Naive thymus-derived CD4-positive, alpha-beta T cell (primary cell): ENCODE data around the gene NEUROD4. TPM values are rescaled to one million over a fixed set of nuclear protein-coding genes. Genes with fewer than 3 reads are reported as not detected.

Experiments used
- ATAC-seq: fragments of 150-1000 bp; cut with Tn5 transposase; 2 replicates; pipeline ENCODE4 v1.10.0; 2021; ENCODE audit warnings: mild to moderate bottlenecking, moderate library complexity
- CTCF ChIA-PET: fragments of 350-600 bp; sonication (Branson Sonifier 250); formaldehyde crosslinking; loops from one replicate; lab custom pipeline; 2021; ENCODE audit warnings: antibody characterized with exemption; lab: Charles Lee
- POLR2A ChIA-PET: fragments of 350-600 bp; sonication (Branson Sonifier 250); formaldehyde crosslinking; loops from one replicate; lab custom pipeline; 2021; ENCODE audit warnings: antibody characterized with exemption, inconsistent platforms; lab: Charles Lee
- DNase-seq, 9 donors: peaks; one replicate each; pipeline versions ENCODE4 v3.0.0 to v3.0.0-alpha.2; 2020 to 2022; ENCODE audit warnings: mixed read lengths in 1 of 9
- H3K27ac ChIP-seq: one replicate; pipeline ENCODE4 v1.7.0; 2013; ENCODE audit warnings: mild to moderate bottlenecking, low read depth, low read length, moderate library complexity
- H3K27me3 ChIP-seq, 2 donors: one replicate each; pipeline ENCODE4 v1.7.0; 2013; ENCODE audit warnings: low read length in 2 of 2, mild to moderate bottlenecking in 2 of 2, moderate library complexity in 2 of 2; ENCODE audit not compliant: control insufficient read depth in 2 of 2, insufficient read depth in 2 of 2
- H3K36me3 ChIP-seq, 3 experiments: 1 replicate in 2 of 3; 2 replicates in 1 of 3; pipeline ENCODE4 v1.7.0; 2013; ENCODE audit warnings: low read length in 3 of 3, mild to moderate bottlenecking in 3 of 3, moderate library complexity in 1 of 3; ENCODE audit not compliant: insufficient read depth in 3 of 3, control insufficient read depth in 2 of 3
- H3K4me1 ChIP-seq, 2 donors: one replicate each; pipeline ENCODE4 v1.7.0; 2013; ENCODE audit warnings: low read length in 2 of 2, mild to moderate bottlenecking in 2 of 2, moderate library complexity in 1 of 2; ENCODE audit not compliant: control insufficient read depth in 2 of 2, insufficient read depth in 2 of 2
- H3K4me3 ChIP-seq: 2 replicates; pipeline ENCODE4 v1.7.0; 2013; ENCODE audit warnings: mild to moderate bottlenecking, low read length
- H3K9me3 ChIP-seq, 3 experiments: 1 replicate in 2 of 3; 2 replicates in 1 of 3; pipeline ENCODE4 v1.7.0; 2013; ENCODE audit warnings: low read length in 3 of 3; ENCODE audit not compliant: control insufficient read depth in 2 of 3
- H3K27ac Mint-ChIP-seq, 9 donors: one replicate each; pipeline ENCODE4 v1.8.0; 2020 to 2022; ENCODE audit warnings: mixed read lengths in 9 of 9, mild to moderate bottlenecking in 8 of 9, moderate library complexity in 5 of 9, inconsistent platforms in 2 of 9
- H3K27me3 Mint-ChIP-seq, 5 donors: one replicate each; pipeline ENCODE4 v1.8.0; 2021 to 2022; ENCODE audit warnings: mixed read lengths in 5 of 5, mild to moderate bottlenecking in 1 of 5
- H3K36me3 Mint-ChIP-seq, 5 donors: one replicate each; pipeline ENCODE4 v1.8.0; 2020 to 2022; ENCODE audit warnings: mixed read lengths in 5 of 5, mild to moderate bottlenecking in 3 of 5, inconsistent platforms in 1 of 5
- H3K4me1 Mint-ChIP-seq, 7 donors: one replicate each; pipeline ENCODE4 v1.8.0; 2020 to 2022; ENCODE audit warnings: mixed read lengths in 7 of 7, mild to moderate bottlenecking in 3 of 7, inconsistent platforms in 1 of 7
- H3K4me3 Mint-ChIP-seq, 10 donors: one replicate each; pipeline ENCODE4 v1.8.0; 2020 to 2022; ENCODE audit warnings: mild to moderate bottlenecking in 10 of 10, mixed read lengths in 10 of 10, moderate library complexity in 6 of 10, inconsistent platforms in 2 of 10
- H3K9me3 Mint-ChIP-seq, 11 donors: one replicate each; pipeline ENCODE4 v1.8.0; 2020 to 2022; ENCODE audit warnings: mixed read lengths in 11 of 11, mild to moderate bottlenecking in 4 of 11, inconsistent platforms in 1 of 11, moderate library complexity in 1 of 11
- intact Hi-C, 2 donors: fragments of 100-400 bp; cut with micrococcal nuclease; formaldehyde crosslinking; loops; one replicate each; pipeline ENCODE4 v1.15.1; 2023
- polyA plus RNA-seq, 2 donors: library from polyadenylated mRNA; unstranded; fragments of 300-500 nt; fragmentation: Illumina TruSeq; gene quantifications; one replicate each; pipeline ENCODE4 v1.2.3, GENCODE V29; 2021
- total RNA-seq, 6 experiments: library from RNA in 5 of 6; stranded (reverse) in 5 of 6; gene quantifications; 1 replicate in 5 of 6; 2 replicates in 1 of 6; pipeline ENCODE4 v1.2.3 and lab custom pipeline; 2021 to 2026

Gene NEUROD4
- total and polyA plus RNA-seq, 7 experiments from 2014 or later = 0.11 TPM; not detected in 6

DNA sequence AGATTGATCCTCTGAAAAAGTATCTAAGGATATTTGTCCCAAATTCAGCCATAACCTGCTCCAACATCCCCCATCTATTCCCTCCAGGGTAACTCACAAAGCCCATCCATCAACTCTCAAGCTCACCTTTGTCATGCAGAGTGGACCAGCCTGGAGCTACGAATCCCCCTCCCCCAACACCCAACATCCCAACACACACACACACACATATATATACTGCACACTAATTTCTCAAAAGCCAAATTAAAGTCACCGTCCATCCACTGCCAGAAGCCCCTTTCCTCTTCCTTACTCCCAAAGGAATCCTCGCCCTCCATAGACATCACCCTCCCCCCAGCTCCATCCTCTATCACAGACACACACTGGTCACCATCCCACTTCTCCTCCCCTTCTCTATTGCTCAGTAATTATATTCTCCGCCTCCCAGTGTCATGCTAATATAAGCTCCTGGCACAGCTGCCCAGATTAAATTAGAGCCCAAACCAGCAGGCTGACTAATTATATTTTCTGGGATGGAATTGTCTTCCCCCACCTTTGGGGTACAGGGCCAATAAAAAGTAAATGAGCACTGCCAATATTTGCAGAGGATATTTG lies 21.7 kb upstream of the NEUROD4 start:
- POLR2A ChIA-PET = interaction anchor here (0.6 to 3.7 kb wide), 4 partner anchors 12 to 180 kb away, joined by 3 to 22 read pairs (median 4); partner anchors contain the start of gene TESPA1
- H3K9me3 Mint-ChIP-seq = no peaks in the 10 kb centered on the region

DNA sequence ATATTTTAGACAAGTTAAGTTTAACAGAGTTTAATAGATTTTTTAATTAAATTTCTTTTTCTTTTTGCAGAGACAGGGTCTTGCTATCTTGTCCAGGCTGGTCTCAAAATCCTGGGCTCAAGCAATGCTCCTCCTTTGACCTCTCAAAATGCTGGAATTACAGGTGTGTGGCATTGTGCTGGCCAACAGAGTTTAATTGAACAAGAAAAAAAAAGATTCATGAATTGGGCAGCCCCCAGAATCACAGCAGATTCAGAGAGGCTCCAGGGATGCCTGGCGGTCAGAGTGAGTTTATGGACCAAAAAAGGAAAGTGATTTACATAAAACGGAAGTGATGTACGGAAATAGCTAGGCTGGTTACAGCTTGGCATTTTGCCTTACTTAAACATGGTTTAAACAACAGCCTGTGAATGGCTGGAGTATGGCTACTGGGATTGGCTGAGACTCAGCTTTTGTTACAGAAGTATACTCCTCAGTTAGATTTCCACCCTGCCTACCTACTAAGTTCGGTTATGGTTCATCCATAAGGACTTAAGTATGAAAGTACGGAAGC lies 20.7 kb upstream of the NEUROD4 start:
- CTCF ChIA-PET = interaction anchor here (13.9 kb wide), 1 partner anchor 69 kb away, joined by 564 read pairs; no protein-coding TSS in a partner anchor
- ATAC-seq = no peak
- no peak for DNase-seq

More for the DNA sequence above, 21.7 kb upstream of the NEUROD4 start:
- no peak overlapping the region for H3K4me3 Mint-ChIP-seq
- H3K27me3 Mint-ChIP-seq = peaks cover 0 to 4% (median 0%) of the 10 kb centered on the region in 5 donors
- no peak for ATAC-seq
- H3K4me1 ChIP-seq = peaks cover under 1 to 16% of the 10 kb centered on the region in 2 donors
- peaks cover 12 to 47% (median 26%) of the 10 kb centered on the region in 7 donors for H3K4me1 Mint-ChIP-seq
- peak overlapping the region in 2 of 9 donors; percentile 14 to 29 for H3K27ac Mint-ChIP-seq
- intact Hi-C loops = loop anchor here in 1 of 2 donors (10.0 kb wide), 1 partner anchor 393 kb away; no protein-coding TSS in a partner anchor
- CTCF ChIA-PET = interaction anchor here (1.0 to 13.9 kb wide), 8 partner anchors 10 to 296 kb away, joined by 3 to 564 read pairs (median 4); no protein-coding TSS in a partner anchor
- H3K27me3 ChIP-seq = no peaks in the 10 kb centered on the region
- peaks cover 0 to 23% (median 6%) of the 10 kb centered on the region in 5 donors for H3K36me3 Mint-ChIP-seq
- no peaks in the 10 kb centered on the region for H3K36me3 ChIP-seq
- no peak overlapping the region for H3K27ac ChIP-seq
- no peak for DNase-seq
- H3K9me3 ChIP-seq = no peaks in the 10 kb centered on the region
- no peak overlapping the region for H3K4me3 ChIP-seq

DNA sequence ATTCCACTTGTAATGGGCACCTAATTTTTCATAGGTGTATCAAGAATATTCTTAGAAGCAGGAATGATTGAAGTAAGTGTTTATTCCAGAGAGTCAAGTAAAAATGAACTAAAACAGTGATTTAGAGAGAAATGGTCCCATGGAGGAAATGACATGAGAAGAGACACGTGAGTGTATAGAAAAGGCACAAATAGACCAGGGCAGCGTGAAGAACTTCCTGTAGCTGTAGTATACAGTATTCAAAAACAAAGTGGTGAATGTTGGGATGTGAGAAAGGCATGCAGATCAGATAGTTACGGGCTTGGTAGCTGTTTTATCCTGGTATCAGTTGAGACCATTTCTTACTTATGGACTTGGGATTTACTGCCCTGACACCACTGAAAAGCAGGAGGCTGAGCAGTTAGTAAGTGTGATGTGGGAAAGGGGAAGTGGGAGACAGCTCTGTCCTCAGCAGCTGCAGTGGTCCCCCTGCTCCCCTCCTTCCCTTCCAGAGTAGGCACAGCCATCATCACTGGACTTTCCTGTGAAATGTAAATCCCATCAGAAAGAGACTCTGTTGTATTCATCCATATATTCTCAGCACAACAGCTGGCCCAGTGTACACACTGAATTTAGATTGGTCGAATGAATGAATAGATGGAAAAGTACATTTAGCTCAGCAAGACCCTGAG lies 18.4 kb upstream of the NEUROD4 start:
- ChIA-PET POLR2A (interaction anchor here (0.7 to 1.6 kb wide), 5 partner anchors 9 to 58 kb away, joined by 3 to 6 read pairs (median 3); no protein-coding TSS in a partner anchor), CTCF (interaction anchor here (0.6 to 13.9 kb wide), 7 partner anchors 8 to 408 kb away, joined by 3 to 564 read pairs (median 3); partner anchors contain the start of gene NEUROD4)
- peaks cover 0 to 5% (median 0%) of the 10 kb centered on the region in 5 donors for H3K27me3 Mint-ChIP-seq
- H3K27me3 ChIP-seq = no peaks in the 10 kb centered on the region
- no peaks in the 10 kb centered on the region for H3K36me3 ChIP-seq
- H3K4me3 ChIP-seq = no peak overlapping the region
- peaks cover 0 to 4% (median 0%) of the 10 kb centered on the region in 11 donors for H3K9me3 Mint-ChIP-seq
- H3K4me1 Mint-ChIP-seq = peaks cover 8 to 33% (median 21%) of the 10 kb centered on the region in 7 donors
- peak overlapping the region; percentile 11 for H3K27ac ChIP-seq
- peak overlapping the region in 8 of 9 donors; percentile 53 to 83 (median 72) for H3K27ac Mint-ChIP-seq
- intact Hi-C loops = no loop called here
- ATAC-seq (peak; percentile 59), DNase-seq (no peak)
- peaks cover 0 to 16% of the 10 kb centered on the region in 2 donors for H3K4me1 ChIP-seq
- H3K36me3 Mint-ChIP-seq = peaks cover 2 to 37% (median 24%) of the 10 kb centered on the region in 5 donors
- H3K9me3 ChIP-seq = peaks cover 0 to 3% (median 0%) of the 10 kb centered on the region in 3 experiments
- peak overlapping the region in 8 of 10 donors; percentile 1 to 81 (median 59) for H3K4me3 Mint-ChIP-seq

More for the DNA sequence above, 20.7 kb upstream of the NEUROD4 start:
- no peaks in the 10 kb centered on the region for H3K9me3 Mint-ChIP-seq
- POLR2A ChIA-PET = interaction anchor here (1.2 kb wide), 1 partner anchor 73 kb away, joined by 5 read pairs; no protein-coding TSS in a partner anchor
- peak overlapping the region in 1 of 9 donors; percentile 43 for H3K27ac Mint-ChIP-seq
- no peaks in the 10 kb centered on the region for H3K27me3 ChIP-seq
- no peak overlapping the region for H3K4me3 Mint-ChIP-seq
- peaks cover 0 to 4% (median 0%) of the 10 kb centered on the region in 5 donors for H3K27me3 Mint-ChIP-seq
- H3K36me3 ChIP-seq = no peaks in the 10 kb centered on the region
- H3K4me1 ChIP-seq = peaks cover 0 to 16% of the 10 kb centered on the region in 2 donors
- H3K27ac ChIP-seq = no peak overlapping the region
- peaks cover 8 to 41% (median 21%) of the 10 kb centered on the region in 7 donors for H3K4me1 Mint-ChIP-seq
- peaks cover 0 to 27% (median 10%) of the 10 kb centered on the region in 5 donors for H3K36me3 Mint-ChIP-seq
- no peak overlapping the region for H3K4me3 ChIP-seq
- intact Hi-C loops = loop anchor here in 1 of 2 donors (10.0 kb wide), 1 partner anchor 394 kb away; no protein-coding TSS in a partner anchor
- no peaks in the 10 kb centered on the region for H3K9me3 ChIP-seq

DNA sequence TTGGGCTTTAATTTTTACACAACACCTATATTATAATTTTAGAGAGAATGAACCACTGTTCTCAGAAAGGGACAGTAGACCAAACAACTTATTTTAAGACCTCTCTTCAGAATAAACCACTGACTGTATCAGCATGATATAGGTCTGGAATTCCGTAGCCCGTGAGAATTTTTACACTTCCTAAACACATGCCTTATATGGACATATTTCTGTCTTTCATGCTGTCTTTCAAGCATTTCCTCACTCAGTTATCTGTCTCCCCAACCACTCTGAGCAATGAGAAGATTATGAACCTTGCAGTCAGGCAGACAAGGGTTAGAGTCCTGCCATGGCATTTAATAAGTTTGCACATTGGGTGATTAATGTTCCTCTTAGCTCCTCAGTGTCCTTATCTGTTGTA lies 17.4 kb upstream of the NEUROD4 start:
- no peak overlapping the region for H3K4me3 ChIP-seq
- no peak for DNase-seq
- Mint-ChIP-seq H3K27ac (peak overlapping the region in 5 of 9 donors; percentile 42 to 75 (median 67)), H3K27me3 (peaks cover 0 to 5% (median 0%) of the 10 kb centered on the region in 5 donors), H3K4me1 (peaks cover 8 to 33% (median 21%) of the 10 kb centered on the region in 7 donors), H3K36me3 (peaks cover 2 to 43% (median 31%) of the 10 kb centered on the region in 5 donors), H3K4me3 (peak overlapping the region in 4 of 10 donors; percentile 13 to 71 (median 64)), H3K9me3 (peaks cover 0 to 10% (median 3%) of the 10 kb centered on the region in 11 donors)
- no peak for ATAC-seq
- no peak overlapping the region for H3K27ac ChIP-seq
- H3K36me3 ChIP-seq = no peaks in the 10 kb centered on the region
- intact Hi-C loops = no loop called here
- H3K9me3 ChIP-seq = peaks cover 0 to 3% (median 0%) of the 10 kb centered on the region in 3 experiments
- H3K4me1 ChIP-seq = peaks cover 0 to 16% of the 10 kb centered on the region in 2 donors
- H3K27me3 ChIP-seq = no peaks in the 10 kb centered on the region
- CTCF ChIA-PET = interaction anchor here (1.0 to 13.9 kb wide), 4 partner anchors 9 to 72 kb away, joined by 3 to 564 read pairs (median 8); partner anchors contain the start of gene NEUROD4
- POLR2A ChIA-PET = interaction anchor here (0.8 to 1.6 kb wide), 3 partner anchors 10 to 57 kb away, joined by 3 to 6 read pairs (median 5); no protein-coding TSS in a partner anchor

DNA sequence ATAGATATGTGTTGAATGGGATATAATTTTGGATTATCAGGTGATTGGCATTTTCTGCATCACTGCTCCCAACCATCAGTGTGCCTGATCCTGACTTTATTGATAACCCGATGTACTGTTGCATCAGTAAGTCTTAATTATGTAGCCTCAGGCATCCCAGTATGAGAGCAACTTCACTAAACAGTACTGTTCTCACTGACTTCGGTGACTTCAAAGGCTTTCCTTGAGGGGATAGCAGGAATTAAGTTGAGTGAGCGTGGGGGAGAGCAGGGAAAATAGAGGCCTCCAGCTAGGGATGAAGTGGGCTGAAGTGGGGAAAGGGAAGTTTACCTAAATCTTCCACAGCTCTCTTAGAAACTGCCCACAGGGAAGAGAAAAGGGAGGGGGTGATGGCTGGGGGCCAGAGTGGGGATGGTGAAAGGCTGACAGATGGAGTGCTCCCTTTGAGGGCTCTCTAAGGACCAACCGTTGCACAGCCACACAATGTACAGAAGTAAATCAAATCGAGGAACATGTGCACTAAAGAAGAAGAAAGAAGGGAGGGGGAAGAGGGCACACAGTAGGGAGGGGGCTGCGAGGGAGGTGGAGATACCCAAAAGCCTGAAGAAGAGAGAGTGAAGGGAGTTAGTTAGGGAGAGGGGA lies 10.7 kb upstream of the NEUROD4 start:
- ChIA-PET POLR2A (no interaction called here), CTCF (interaction anchor here (1.0 kb wide), 1 partner anchor 62 kb away, joined by 4 read pairs; no protein-coding TSS in a partner anchor)
- no peak overlapping the region for H3K27ac ChIP-seq
- ATAC-seq (no peak), DNase-seq (no peak)
- peaks cover 0 to 3% (median 0%) of the 10 kb centered on the region in 7 donors for H3K4me1 Mint-ChIP-seq
- peaks cover 6 to 31% (median 10%) of the 10 kb centered on the region in 11 donors for H3K9me3 Mint-ChIP-seq
- H3K36me3 Mint-ChIP-seq = peaks cover 2 to 38% (median 23%) of the 10 kb centered on the region in 5 donors
- no peaks in the 10 kb centered on the region for H3K36me3 ChIP-seq
- no peaks in the 10 kb centered on the region for H3K4me1 ChIP-seq
- no peaks in the 10 kb centered on the region for H3K27me3 ChIP-seq
- intact Hi-C loops = no loop called here
- H3K27me3 Mint-ChIP-seq = peaks cover 0 to 27% (median 8%) of the 10 kb centered on the region in 5 donors
- peaks cover 0 to 3% (median 0%) of the 10 kb centered on the region in 3 experiments for H3K9me3 ChIP-seq
- no peak overlapping the region for H3K4me3 Mint-ChIP-seq
- H3K4me3 ChIP-seq = no peak overlapping the region
- H3K27ac Mint-ChIP-seq = no peak overlapping the region
